D721Med (cell line): Measurements from ENCODE around the gene LRRC34.

Source experiments
- DNase-seq: peaks from one replicate; pipeline ENCODE4 v3.0.0; 2011; ENCODE audit warnings: low spot score; ENCODE audit not compliant: insufficient read length
- FAIRE-seq: peaks from 2 replicates; lab custom pipeline; 2011; peaks lifted over from hg19 to GRCh38; lab: Jason Lieb, UNC
- CTCF ChIP-seq: IDR thresholded peaks from 2 replicates; pipeline ENCODE4 v1.5.1; 2012; ENCODE audit warnings: mild to moderate bottlenecking, control low read depth; ENCODE audit not compliant: insufficient read depth; ENCODE audit errors: missing control alignments

LRRC34 gene

GRCh38 chr3:169764882-169765612 is 47.7 kb downstream of the LRRC34 start, which contains the start of gene TERC:
Gene TERC, minus strand, starts transcription at chr3:169765060.
- DNase-seq, result peak; percentile 66
- no peak for TF ChIP-seq CTCF
- no peak for FAIRE-seq

- no peak for DNase-seq
- FAIRE-seq, result no peak
- no peak for TF ChIP-seq CTCF
Measured at GRCh38 chr3:169764312-169764881, 48.3 kb downstream of the LRRC34 start.

GRCh38 chr3:169760479-169760878 is 52.2 kb downstream of the LRRC34 start:
- no peak for FAIRE-seq
- DNase-seq, result no peak
- TF ChIP-seq CTCF, result no peak

- DNase-seq (no peak), FAIRE-seq (no peak)
- TF ChIP-seq CTCF, result no peak
Measured at GRCh38 chr3:169759256-169759655, 53.4 kb downstream of the LRRC34 start.

- FAIRE-seq (no peak), DNase-seq (no peak)
- no peak for TF ChIP-seq CTCF
Measured at GRCh38 chr3:169758359-169758994, 54.2 kb downstream of the LRRC34 start.

GRCh38 chr3:169755488-169755887 is 57.2 kb downstream of the LRRC34 start:
- DNase-seq (no peak), FAIRE-seq (no peak)
- TF ChIP-seq CTCF, result no peak
